ENCODE data around the gene ORM1.
"Not testable (repeated sequence)": the region's sequence is repeated elsewhere in the genome, so short reads cannot be mapped to it uniquely, and the experiment has no call there.

Gene ORM1

DNA sequence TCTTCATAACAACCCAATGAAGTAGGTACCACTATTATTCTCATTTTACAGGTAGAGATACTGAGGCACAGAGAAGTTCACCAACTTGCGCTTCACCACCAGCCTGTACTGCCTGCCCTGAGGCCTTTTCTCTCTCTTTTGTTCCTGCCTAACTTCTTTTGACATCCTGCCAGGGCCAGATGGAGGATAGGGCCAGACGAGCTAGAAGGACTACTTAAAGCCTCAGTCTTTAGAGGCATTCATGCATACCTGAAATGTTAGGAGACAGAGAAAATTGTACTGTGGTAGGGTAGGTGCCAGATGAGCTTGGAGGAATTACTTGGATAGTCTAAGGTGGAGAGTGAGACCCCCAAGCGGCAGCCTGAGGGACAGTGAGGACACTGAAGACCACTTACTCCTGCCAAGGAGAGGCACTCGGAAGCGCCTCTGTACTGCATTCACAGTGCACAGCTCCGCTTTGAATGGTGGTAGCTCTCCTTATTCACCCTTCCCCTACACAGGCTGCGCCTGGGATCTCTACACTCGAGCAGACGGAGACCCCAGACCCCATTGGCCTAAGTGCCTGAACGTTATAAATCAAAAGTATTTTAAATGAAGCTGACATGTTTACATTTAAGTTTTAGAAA is 6.2 kb upstream of the ORM1 start:
- DNase-seq = no peak
- Histone ChIP-seq H3K18ac (ENCODE audit: low read length) (no peak overlapping the region), H3K27me3 (ENCODE audit: insufficient read depth, low read length, poor library complexity) (no peaks in the 10 kb centered on the region), H3K79me1 (ENCODE audit: low read length) (no peaks in the 10 kb centered on the region), H3K27ac (ENCODE audit: low read depth, low read length) (no peak overlapping the region), H3K23ac (ENCODE audit: low read length) (no peak overlapping the region), H3K36me3 (ENCODE audit: control insufficient read depth, insufficient read depth, low read length) (no peaks in the 10 kb centered on the region), H4K8ac (ENCODE audit: low read depth, low read length) (no peak overlapping the region), H2BK5ac (ENCODE audit: low read length) (no peak overlapping the region), H3K4me2 (ENCODE audit: low read length) (no peak overlapping the region), H2BK120ac (ENCODE audit: low read depth, low read length) (no peak overlapping the region), H3K4me3 (ENCODE audit: low read length) (no peak overlapping the region), H2BK15ac (replicated peaks; ENCODE audit: low read depth) (no peak overlapping the region), H3K79me2 (ENCODE audit: control insufficient read depth, insufficient read depth, low read length) (no peaks in the 10 kb centered on the region), H2AK5ac (ENCODE audit: low read length) (no peak overlapping the region), H4K5ac (ENCODE audit: low read length) (no peak overlapping the region), H3K4me1 (ENCODE audit: control insufficient read depth, low read depth, low read length) (no peaks in the 10 kb centered on the region), H3K4ac (ENCODE audit: low read depth, low read length) (no peak overlapping the region), H3K56ac (ENCODE audit: low read length) (no peak overlapping the region), H3K9ac (ENCODE audit: low read length) (no peak overlapping the region)
- no CpG with 5 or more reads among the region's 10 CpGs for WGBS (ENCODE audit: extremely low coverage, insufficient coverage, low lambda C conversion rate)

DNA sequence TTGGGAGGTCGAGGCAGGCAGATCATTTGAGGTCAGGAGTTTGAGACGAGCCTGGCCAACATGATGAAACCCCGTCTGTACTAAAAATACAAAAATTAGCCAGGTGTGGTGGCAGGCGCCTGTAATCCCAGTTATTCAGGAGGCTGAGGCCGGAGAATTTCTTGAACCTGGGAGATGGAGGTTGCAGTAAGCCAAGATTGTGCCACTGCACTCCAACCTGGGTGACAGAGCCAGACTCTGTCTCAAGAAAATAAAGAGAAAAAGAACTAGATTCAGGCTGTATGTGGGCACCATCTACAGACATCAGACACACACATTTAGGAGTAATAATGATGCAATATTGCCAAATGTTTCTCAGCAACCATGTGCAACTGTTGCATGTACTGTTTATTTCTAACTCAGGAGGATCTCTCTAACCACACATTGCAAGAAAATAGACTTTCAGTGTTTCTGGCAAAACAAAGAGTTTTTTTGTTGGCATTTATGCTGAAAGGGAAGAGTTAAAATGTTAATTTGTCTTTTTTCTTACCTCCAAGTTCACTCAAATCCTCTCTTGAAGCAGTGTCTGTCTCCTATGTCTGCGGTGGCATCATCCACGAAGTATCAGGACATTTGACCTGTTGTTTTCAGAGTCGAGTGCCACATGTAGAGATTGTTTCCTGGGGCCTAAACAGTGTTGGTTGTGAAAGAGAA is 5.1 kb upstream of the ORM1 start:
- Histone ChIP-seq H2BK120ac (ENCODE audit: low read depth, low read length) (no peak overlapping the region), H4K8ac (ENCODE audit: low read depth, low read length) (no peak overlapping the region), H3K36me3 (ENCODE audit: control insufficient read depth, insufficient read depth, low read length) (no peaks in the 10 kb centered on the region), H4K5ac (ENCODE audit: low read length) (no peak overlapping the region), H2BK15ac (replicated peaks; ENCODE audit: low read depth) (no peak overlapping the region), H3K23ac (ENCODE audit: low read length) (no peak overlapping the region), H3K18ac (ENCODE audit: low read length) (no peak overlapping the region), H3K27me3 (ENCODE audit: insufficient read depth, low read length, poor library complexity) (no peaks in the 10 kb centered on the region), H2BK5ac (ENCODE audit: low read length) (no peak overlapping the region), H3K9ac (ENCODE audit: low read length) (no peak overlapping the region), H3K4me3 (ENCODE audit: low read length) (no peak overlapping the region), H3K4ac (ENCODE audit: low read depth, low read length) (no peak overlapping the region), H3K56ac (ENCODE audit: low read length) (no peak overlapping the region), H3K4me2 (ENCODE audit: low read length) (no peak overlapping the region), H3K79me1 (ENCODE audit: low read length) (no peaks in the 10 kb centered on the region), H3K4me1 (ENCODE audit: control insufficient read depth, low read depth, low read length) (no peaks in the 10 kb centered on the region), H3K79me2 (ENCODE audit: control insufficient read depth, insufficient read depth, low read length) (no peaks in the 10 kb centered on the region), H3K27ac (ENCODE audit: low read depth, low read length) (no peak overlapping the region), H2AK5ac (ENCODE audit: low read length) (no peak overlapping the region)
- no CpG with 5 or more reads among the region's 8 CpGs for WGBS (ENCODE audit: extremely low coverage, insufficient coverage, low lambda C conversion rate)
- no peak for DNase-seq

DNA sequence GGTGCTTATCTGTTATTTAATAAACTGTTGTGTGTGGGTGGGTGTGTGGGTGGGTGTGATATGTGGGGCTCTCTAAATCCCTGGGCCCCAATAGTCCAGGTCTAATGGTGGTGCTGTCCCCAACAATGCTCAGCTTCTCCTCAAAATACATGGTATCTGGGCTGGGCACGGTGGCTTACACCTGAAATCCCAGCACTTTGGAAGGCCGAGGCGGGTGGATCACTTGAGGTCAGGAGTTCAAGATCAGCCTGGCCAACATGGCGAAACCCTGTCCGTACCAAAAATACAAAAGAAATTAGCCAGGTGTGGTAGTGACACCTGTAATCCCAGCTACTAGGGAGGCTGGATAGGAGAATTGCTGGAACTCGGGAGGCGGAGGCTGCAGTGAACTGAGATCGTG is 4.5 kb upstream of the ORM1 start:
- Histone ChIP-seq H3K79me1 (ENCODE audit: low read length) (no peaks in the 10 kb centered on the region), H2BK15ac (replicated peaks; ENCODE audit: low read depth) (no peak overlapping the region), H3K27me3 (ENCODE audit: insufficient read depth, low read length, poor library complexity) (no peaks in the 10 kb centered on the region), H4K8ac (ENCODE audit: low read depth, low read length) (no peak overlapping the region), H3K4me1 (ENCODE audit: control insufficient read depth, low read depth, low read length) (no peaks in the 10 kb centered on the region), H2AK5ac (ENCODE audit: low read length) (no peak overlapping the region), H3K23ac (ENCODE audit: low read length) (no peak overlapping the region), H3K4me3 (ENCODE audit: low read length) (no peak overlapping the region), H2BK5ac (ENCODE audit: low read length) (no peak overlapping the region), H3K79me2 (ENCODE audit: control insufficient read depth, insufficient read depth, low read length) (no peaks in the 10 kb centered on the region), H3K9ac (ENCODE audit: low read length) (no peak overlapping the region), H4K5ac (ENCODE audit: low read length) (no peak overlapping the region), H2BK120ac (ENCODE audit: low read depth, low read length) (no peak overlapping the region), H3K18ac (ENCODE audit: low read length) (no peak overlapping the region), H3K27ac (ENCODE audit: low read depth, low read length) (no peak overlapping the region), H3K4me2 (ENCODE audit: low read length) (no peak overlapping the region), H3K56ac (ENCODE audit: low read length) (no peak overlapping the region), H3K4ac (ENCODE audit: low read depth, low read length) (no peak overlapping the region), H3K36me3 (ENCODE audit: control insufficient read depth, insufficient read depth, low read length) (no peaks in the 10 kb centered on the region)
- DNase-seq = no peak
- no CpG with 5 or more reads among the region's 8 CpGs for WGBS (ENCODE audit: extremely low coverage, insufficient coverage, low lambda C conversion rate)

DNA sequence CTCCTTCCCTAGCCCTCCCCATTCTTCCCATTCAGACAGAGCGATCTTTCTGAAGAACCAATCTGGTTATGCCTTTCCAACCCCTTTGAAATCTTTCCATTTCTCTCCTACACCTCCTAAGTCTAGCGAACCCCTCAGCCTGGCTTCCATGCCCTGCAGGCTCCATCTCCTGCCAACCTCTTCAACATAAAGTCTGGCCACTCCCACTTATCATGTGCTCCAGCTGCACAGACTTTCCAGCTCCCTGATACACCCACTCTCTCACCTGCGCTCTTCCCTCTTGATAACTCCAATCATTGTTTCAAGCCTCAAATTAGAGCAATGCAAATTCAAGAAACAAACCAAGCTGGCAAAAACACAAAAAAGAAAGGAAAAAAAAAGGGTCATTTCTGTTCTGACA is 3.8 kb upstream of the ORM1 start:
- H2AK5ac ChIP-seq (ENCODE audit: low read length) = no peak overlapping the region
- H4K5ac ChIP-seq (ENCODE audit: low read length) = no peak overlapping the region
- no peaks in the 10 kb centered on the region for H3K4me1 ChIP-seq (ENCODE audit: control insufficient read depth, low read depth, low read length)
- H3K79me2 ChIP-seq (ENCODE audit: control insufficient read depth, insufficient read depth, low read length) = no peaks in the 10 kb centered on the region
- H3K4ac ChIP-seq (ENCODE audit: low read depth, low read length) = no peak overlapping the region
- H2BK15ac ChIP-seq (replicated peaks; ENCODE audit: low read depth) = no peak overlapping the region
- no CpG with 5 or more reads among the region's 3 CpGs for WGBS (ENCODE audit: extremely low coverage, insufficient coverage, low lambda C conversion rate)
- H3K36me3 ChIP-seq (ENCODE audit: control insufficient read depth, insufficient read depth, low read length) = no peaks in the 10 kb centered on the region
- no peaks in the 10 kb centered on the region for H3K79me1 ChIP-seq (ENCODE audit: low read length)
- H3K27ac ChIP-seq (ENCODE audit: low read depth, low read length) = no peak overlapping the region
- H3K9ac ChIP-seq (ENCODE audit: low read length) = no peak overlapping the region
- no peak overlapping the region for H3K23ac ChIP-seq (ENCODE audit: low read length)
- no peak overlapping the region for H3K18ac ChIP-seq (ENCODE audit: low read length)
- H3K4me3 ChIP-seq (ENCODE audit: low read length) = no peak overlapping the region
- no peak overlapping the region for H2BK5ac ChIP-seq (ENCODE audit: low read length)
- no peak overlapping the region for H3K4me2 ChIP-seq (ENCODE audit: low read length)
- no peak overlapping the region for H3K56ac ChIP-seq (ENCODE audit: low read length)
- H4K8ac ChIP-seq (ENCODE audit: low read depth, low read length) = no peak overlapping the region
- no peak overlapping the region for H2BK120ac ChIP-seq (ENCODE audit: low read depth, low read length)
- no peaks in the 10 kb centered on the region for H3K27me3 ChIP-seq (ENCODE audit: insufficient read depth, low read length, poor library complexity)
- DNase-seq = no peak

DNA sequence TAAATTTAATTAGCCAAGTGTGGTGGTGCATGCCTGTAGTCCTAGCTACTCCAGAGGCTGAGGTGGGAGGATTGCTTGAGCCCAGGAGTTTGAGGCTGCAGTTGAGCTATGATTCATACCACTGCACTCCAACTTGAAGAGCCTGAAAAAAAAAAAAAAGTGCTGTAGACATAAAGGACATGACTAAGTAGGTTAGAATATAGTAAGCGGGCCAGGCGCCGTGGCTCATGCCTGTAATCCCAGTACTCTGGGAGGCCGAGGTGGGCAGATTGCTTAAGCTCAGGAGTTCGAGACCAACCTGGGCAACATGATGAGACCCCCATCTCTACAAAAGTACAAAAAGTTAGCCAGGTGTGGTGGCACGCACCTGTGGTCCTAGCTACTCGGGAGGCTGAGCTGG is 2.2 kb upstream of the ORM1 start:
- not testable (repeated sequence) for H3K79me1 ChIP-seq (ENCODE audit: low read length); H3K56ac ChIP-seq (ENCODE audit: low read length); H3K27me3 ChIP-seq (ENCODE audit: insufficient read depth, low read length, poor library complexity); H3K18ac ChIP-seq (ENCODE audit: low read length); H3K23ac ChIP-seq (ENCODE audit: low read length); H2BK120ac ChIP-seq (ENCODE audit: low read depth, low read length); H4K5ac ChIP-seq (ENCODE audit: low read length); H3K36me3 ChIP-seq (ENCODE audit: control insufficient read depth, insufficient read depth, low read length); H2BK5ac ChIP-seq (ENCODE audit: low read length); H2AK5ac ChIP-seq (ENCODE audit: low read length); H2BK15ac ChIP-seq (replicated peaks; ENCODE audit: low read depth); DNase-seq; H4K8ac ChIP-seq (ENCODE audit: low read depth, low read length); H3K27ac ChIP-seq (ENCODE audit: low read depth, low read length); H3K4me2 ChIP-seq (ENCODE audit: low read length); H3K4me1 ChIP-seq (ENCODE audit: control insufficient read depth, low read depth, low read length); H3K79me2 ChIP-seq (ENCODE audit: control insufficient read depth, insufficient read depth, low read length); H3K4ac ChIP-seq (ENCODE audit: low read depth, low read length); H3K4me3 ChIP-seq (ENCODE audit: low read length); H3K9ac ChIP-seq (ENCODE audit: low read length)
- WGBS (ENCODE audit: extremely low coverage, insufficient coverage, low lambda C conversion rate) = no CpG with 5 or more reads among the region's 7 CpGs

DNA sequence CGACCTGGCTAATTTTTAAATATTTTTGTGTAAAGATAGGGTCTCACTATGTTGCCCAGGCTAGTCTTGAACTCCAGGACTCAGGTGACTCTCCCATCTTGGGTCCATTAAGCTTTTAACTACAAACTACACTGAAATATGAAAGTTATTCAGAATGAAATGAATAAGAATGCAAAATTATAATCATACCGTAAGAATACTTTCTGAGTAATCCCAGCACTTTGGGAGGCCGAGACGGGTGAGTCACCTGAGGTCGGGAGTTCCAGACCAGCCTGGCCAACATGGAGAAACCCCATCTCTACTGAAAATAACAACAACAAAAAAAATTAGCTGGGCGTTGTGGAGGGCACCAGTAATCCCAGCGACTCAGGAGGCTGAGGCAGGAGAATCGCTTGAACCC is 1.1 kb upstream of the ORM1 start:
- H3K9ac ChIP-seq (ENCODE audit: low read length) = no peak overlapping the region
- H3K79me1 ChIP-seq (ENCODE audit: low read length) = no peaks in the 10 kb centered on the region
- no peak overlapping the region for H2BK5ac ChIP-seq (ENCODE audit: low read length)
- DNase-seq = no peak
- H3K27me3 ChIP-seq (ENCODE audit: insufficient read depth, low read length, poor library complexity) = no peaks in the 10 kb centered on the region
- H3K56ac ChIP-seq (ENCODE audit: low read length) = no peak overlapping the region
- H3K27ac ChIP-seq (ENCODE audit: low read depth, low read length) = no peak overlapping the region
- no peak overlapping the region for H2AK5ac ChIP-seq (ENCODE audit: low read length)
- no peak overlapping the region for H3K4ac ChIP-seq (ENCODE audit: low read depth, low read length)
- no peaks in the 10 kb centered on the region for H3K4me1 ChIP-seq (ENCODE audit: control insufficient read depth, low read depth, low read length)
- H3K36me3 ChIP-seq (ENCODE audit: control insufficient read depth, insufficient read depth, low read length) = no peaks in the 10 kb centered on the region
- H2BK120ac ChIP-seq (ENCODE audit: low read depth, low read length) = no peak overlapping the region
- no peak overlapping the region for H4K5ac ChIP-seq (ENCODE audit: low read length)
- no CpG with 5 or more reads among the region's 8 CpGs for WGBS (ENCODE audit: extremely low coverage, insufficient coverage, low lambda C conversion rate)
- no peaks in the 10 kb centered on the region for H3K79me2 ChIP-seq (ENCODE audit: control insufficient read depth, insufficient read depth, low read length)
- H3K4me2 ChIP-seq (ENCODE audit: low read length) = no peak overlapping the region
- H3K4me3 ChIP-seq (ENCODE audit: low read length) = no peak overlapping the region
- no peak overlapping the region for H3K18ac ChIP-seq (ENCODE audit: low read length)
- H4K8ac ChIP-seq (ENCODE audit: low read depth, low read length) = no peak overlapping the region
- H2BK15ac ChIP-seq (replicated peaks; ENCODE audit: low read depth) = no peak overlapping the region
- H3K23ac ChIP-seq (ENCODE audit: low read length) = no peak overlapping the region

Data from mesendoderm (in vitro differentiated cells).